Activated CD4-positive, CD25-positive, alpha-beta regulatory T cell (primary cell): ENCODE data around the gene EPB41L2.
"Not testable (repeated sequence)": the region's sequence is repeated elsewhere in the genome, so short reads cannot be mapped to it uniquely, and the experiment has no call there.

Experiments
- DNase-seq, 4 experiments: peaks; one replicate each; lab custom pipeline; 2025; lab: John Stamatoyannopoulos, UW

Gene EPB41L2

GRCh38 chr6:130945401-130945919 lies 117.6 kb downstream of the EPB41L2 start:
- no peak for DNase-seq

- DNase-seq = no peak
Observed at GRCh38 chr6:130944486-130944885, 118.6 kb downstream of the EPB41L2 start.

GRCh38 chr6:130943738-130944137 lies 119.3 kb downstream of the EPB41L2 start:
- DNase-seq = no peak

- not testable (repeated sequence) for DNase-seq
Observed at GRCh38 chr6:130942752-130943151, 120.3 kb downstream of the EPB41L2 start.

GRCh38 chr6:130937942-130938604 lies 125.0 kb downstream of the EPB41L2 start:
- DNase-seq = no peak

- DNase-seq = no peak
Observed at GRCh38 chr6:130936933-130937332, 126.1 kb downstream of the EPB41L2 start.

GRCh38 chr6:130935978-130936377 lies 127.1 kb downstream of the EPB41L2 start:
- DNase-seq = no peak

GRCh38 chr6:130934848-130935585 lies 128.0 kb downstream of the EPB41L2 start:
- DNase-seq = no peak

- DNase-seq = no peak
Observed at GRCh38 chr6:130933712-130934200, 129.3 kb downstream of the EPB41L2 start.

GRCh38 chr6:130932921-130933320 lies 130.1 kb downstream of the EPB41L2 start:
- no peak for DNase-seq

GRCh38 chr6:130932438-130932837 lies 130.6 kb downstream of the EPB41L2 start:
- DNase-seq = no peak

- DNase-seq = no peak
Observed at GRCh38 chr6:130931683-130932082, 131.4 kb downstream of the EPB41L2 start.

GRCh38 chr6:130929036-130929678 lies 133.9 kb downstream of the EPB41L2 start:
- no peak for DNase-seq

GRCh38 chr6:130928158-130928912 lies 134.7 kb downstream of the EPB41L2 start:
- no peak for DNase-seq

GRCh38 chr6:130927305-130927704 lies 135.7 kb downstream of the EPB41L2 start:
- DNase-seq = no peak

- DNase-seq = no peak
Observed at GRCh38 chr6:130923350-130923749, 139.7 kb downstream of the EPB41L2 start.

- DNase-seq = no peak
Observed at GRCh38 chr6:130922922-130923321, 140.1 kb downstream of the EPB41L2 start.

GRCh38 chr6:130920969-130921368 lies 142.1 kb downstream of the EPB41L2 start:
- no peak for DNase-seq

GRCh38 chr6:130918171-130918570 lies 144.9 kb downstream of the EPB41L2 start:
- no peak for DNase-seq

GRCh38 chr6:130915606-130916005 lies 147.4 kb downstream of the EPB41L2 start:
- DNase-seq = not testable (repeated sequence)

GRCh38 chr6:130913120-130913519 lies 149.9 kb downstream of the EPB41L2 start:
- DNase-seq = no peak

- no peak for DNase-seq
Observed at GRCh38 chr6:130912434-130912833, 150.6 kb downstream of the EPB41L2 start.
